Activated T-cell treated with anti-CD3 and anti-CD28 coated beads for 1 hour (primary cell): ENCODE results near the gene CDHR3.
"Not testable (repeated sequence)": the region's sequence is repeated elsewhere in the genome, so short reads cannot be mapped to it uniquely, and the experiment has no call there.

Experiments used
- DNase-seq: peaks from one replicate; pipeline ENCODE4 v3.0.0-alpha.2; 2020; ENCODE audit warnings: low read depth

CDHR3 gene

DNA sequence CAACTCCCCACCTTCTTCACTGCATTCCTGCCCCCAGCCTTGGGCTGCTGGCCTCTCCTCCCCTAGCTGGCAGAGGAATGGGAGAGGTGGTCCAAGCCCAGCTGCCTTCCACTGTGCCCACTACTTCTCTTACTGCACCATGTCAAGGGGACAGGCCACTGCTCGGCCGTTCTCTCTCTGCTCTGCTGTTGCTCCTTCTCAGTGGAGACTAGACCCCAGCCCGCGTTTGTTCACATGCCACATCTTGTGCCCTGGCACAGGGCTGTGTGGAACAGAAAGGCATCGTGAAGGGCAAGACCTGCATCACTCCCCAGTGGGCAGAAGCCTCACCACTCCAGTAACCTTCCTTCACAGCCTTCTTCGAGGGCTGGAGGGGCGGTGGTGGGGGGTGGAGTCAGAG lies 711 bp upstream of the CDHR3 start:
- no peak for DNase-seq

DNA sequence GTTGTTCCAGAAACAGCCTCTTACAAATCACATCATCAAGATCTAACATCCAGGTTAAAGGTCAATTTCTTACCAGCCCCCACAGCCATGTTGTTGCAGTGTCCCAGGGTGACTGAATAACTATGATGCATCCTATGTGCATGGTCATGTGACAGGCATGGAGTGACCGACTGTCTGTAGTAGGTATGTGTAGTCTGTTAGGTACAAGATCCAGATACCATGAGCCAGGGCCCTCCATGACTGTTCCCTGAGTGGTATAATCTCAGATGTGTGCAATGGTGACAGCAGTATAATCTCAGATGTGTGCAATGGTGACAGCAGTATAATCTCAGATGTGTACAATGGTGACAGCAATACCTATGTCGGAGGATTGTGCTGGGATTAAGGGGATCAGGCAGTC lies 8.8 kb downstream of the CDHR3 start:
- no peak for DNase-seq

DNA sequence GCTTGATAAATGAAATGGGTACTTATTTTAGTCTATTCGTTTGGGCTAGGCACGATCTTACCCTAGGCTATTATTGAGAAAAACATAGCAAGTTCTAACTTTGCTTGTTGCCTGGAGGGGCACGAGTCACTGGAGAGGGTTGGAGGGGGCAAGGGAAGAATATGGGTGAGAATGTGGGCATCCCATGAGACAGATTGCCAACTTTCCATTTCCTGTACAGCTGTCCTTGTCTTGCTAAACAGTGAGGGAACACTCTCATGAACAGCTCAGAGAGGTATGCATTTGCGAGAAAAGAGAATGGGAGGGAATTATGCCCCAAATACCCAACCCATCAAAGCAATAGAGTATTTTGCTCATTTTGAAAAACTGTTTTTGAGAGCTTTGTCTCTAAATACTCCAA lies 9.2 kb downstream of the CDHR3 start:
- DNase-seq = no peak

DNA sequence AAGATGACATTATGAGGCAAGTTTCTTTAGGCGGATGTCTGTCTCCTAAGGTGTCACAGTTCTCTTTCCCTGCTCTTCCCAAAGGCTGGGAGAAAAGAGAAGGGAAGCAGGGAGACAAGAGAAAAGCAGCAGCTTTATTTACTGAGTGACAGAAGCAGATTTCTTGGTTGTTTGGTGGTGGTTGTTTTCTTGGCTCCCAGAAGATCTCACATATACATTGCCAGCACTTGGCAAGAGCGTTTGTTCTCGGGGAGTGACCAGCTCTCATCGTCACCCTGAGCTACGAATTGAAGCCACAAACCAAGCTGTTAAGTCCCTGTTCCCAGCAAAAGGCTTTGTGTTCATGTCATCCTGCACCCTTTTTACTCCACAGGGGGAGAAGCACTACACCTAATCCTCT lies 11.4 kb downstream of the CDHR3 start:
- DNase-seq = no peak

DNA sequence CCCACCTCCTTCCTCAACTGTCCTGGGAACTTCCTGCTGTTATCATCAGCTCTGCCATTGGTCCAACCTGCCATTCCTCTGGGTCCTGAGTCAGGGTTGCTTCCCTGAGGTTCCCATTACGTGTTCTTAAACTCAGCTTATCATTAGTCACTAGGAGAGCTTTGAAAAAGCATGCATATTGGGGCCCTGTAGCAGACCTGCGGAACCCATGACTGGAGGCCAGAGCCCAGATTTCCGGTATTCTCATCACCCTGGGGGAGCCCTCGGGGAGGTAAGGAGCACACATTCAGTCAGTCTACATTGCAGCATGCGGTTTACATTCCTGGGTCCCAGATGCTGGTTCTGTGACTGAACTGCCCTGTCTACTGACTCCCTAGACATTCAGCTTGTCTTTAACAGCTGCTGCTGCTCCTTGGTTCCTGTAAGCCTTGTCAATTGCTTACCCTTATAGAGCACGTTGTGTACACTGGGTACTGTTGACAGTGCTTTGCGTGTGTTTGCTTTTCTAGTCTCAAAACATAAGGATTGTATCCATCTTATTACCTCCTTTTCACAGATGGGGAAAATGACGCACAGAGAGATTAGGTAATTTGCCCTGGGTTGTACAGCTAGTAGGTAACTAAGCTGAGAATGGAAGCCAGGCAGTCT lies 12.8 kb downstream of the CDHR3 start:
- no peak for DNase-seq

DNA sequence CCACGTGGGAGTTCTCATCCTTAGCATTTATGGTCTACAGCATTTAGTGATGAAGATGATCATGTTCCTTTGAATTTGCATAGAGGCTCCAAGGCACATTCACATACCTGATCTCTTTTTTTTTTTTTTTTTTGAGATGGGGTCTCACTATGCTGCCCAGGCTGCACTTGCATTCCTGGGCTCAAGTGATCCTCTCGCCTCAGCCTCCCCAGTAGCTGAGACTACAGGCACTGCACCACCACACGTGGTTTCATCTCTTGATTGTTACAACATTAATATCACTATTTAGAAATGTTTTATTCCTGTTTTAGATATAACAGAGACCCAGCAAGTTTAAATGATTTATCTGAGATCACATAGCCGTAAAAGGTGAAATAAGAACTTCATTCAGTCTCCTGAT lies 13.8 kb downstream of the CDHR3 start:
- DNase-seq = no peak

DNA sequence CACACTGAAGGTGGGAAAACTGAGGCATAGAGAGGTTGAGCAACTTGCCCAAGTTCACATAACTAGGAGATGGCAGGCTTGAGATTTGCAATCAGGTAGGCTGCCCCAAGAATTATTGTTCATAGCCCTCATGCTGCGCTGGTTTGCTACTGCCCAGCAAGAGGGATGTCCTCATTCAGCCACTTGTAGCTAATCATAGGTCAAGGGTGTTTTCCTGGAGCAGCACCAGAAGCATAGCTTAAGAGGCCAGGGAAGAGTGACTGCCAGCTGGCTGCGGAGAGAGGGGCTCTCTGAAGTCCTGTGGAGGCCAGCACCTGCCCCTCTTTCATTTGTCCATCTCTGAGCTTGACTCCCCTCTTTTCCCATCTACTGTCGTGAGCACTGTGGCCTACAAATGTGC lies 15.0 kb downstream of the CDHR3 start:
- DNase-seq = no peak

DNA sequence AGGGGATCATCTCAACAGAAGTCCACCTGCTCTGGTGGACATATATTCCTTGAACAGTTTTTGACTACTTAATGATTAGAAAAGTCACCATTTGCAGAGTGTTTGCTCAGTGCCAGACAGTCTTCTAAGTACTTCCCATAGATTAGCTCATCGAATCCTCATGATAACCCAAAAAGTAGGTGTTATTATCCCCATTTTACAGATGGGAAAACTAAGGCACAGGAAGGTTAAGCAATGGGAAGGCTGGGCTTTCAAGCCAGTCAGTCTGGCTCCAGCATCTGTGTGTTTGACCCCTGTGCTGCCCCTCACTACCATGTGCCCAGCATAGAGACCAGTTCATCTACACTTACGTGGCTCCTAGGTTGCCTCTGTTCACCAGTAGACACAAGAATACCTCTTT lies 15.9 kb downstream of the CDHR3 start:
- DNase-seq = no peak

DNA sequence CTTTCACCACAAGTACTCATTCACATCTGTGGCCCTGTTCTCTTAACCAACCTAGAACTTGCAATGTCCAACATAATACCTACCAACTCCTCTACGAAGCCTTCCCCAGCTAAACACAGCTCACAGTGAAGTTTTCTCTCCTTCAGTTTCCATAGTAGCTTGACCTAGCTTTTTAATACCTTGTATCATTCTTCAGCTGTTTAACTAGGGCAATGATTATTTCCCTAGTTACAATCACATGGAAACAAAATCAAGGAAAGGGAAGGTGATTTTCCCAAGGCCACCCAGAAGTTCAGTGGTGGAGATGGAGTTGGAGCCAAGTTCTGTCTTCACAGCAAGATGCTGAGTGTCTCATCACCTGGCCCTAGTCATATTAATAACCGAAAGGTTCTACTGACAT lies 16.3 kb downstream of the CDHR3 start:
- no peak for DNase-seq

DNA sequence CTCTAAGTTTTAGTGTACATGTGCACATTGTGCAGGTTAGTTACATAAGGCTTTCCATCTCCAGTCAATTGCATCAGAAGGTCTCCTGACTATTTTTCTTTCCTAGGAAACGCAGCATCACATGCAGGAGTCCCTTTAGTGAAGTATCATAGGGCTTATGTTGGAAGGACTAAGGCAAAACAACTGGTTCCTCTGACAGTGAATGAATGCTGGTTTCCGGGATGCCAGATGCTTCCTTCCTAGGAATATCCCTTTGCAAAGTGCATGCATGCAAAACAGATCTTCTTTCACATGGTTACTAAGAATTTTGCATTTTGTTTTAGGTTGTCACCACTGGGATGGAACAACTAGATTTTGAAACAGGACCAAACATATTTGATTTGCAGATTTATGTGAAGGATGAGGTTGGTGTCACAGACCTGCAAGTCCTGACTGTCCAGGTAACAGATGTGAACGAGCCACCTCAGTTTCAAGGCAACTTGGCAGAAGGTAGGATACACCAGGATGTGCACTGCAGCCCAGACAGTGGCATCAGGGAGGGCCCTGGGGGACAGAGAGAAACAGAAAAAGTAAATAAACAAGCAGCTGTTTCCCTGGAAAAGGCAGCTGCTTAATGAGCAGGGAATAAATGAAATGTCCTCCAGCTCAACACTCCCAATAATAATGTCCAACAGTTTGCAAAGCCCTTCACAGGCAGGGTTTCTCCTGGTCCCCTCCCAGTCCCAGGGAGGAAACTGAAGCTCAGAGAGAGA lies 17.8 kb downstream of the CDHR3 start:
- DNase-seq = no peak

DNA sequence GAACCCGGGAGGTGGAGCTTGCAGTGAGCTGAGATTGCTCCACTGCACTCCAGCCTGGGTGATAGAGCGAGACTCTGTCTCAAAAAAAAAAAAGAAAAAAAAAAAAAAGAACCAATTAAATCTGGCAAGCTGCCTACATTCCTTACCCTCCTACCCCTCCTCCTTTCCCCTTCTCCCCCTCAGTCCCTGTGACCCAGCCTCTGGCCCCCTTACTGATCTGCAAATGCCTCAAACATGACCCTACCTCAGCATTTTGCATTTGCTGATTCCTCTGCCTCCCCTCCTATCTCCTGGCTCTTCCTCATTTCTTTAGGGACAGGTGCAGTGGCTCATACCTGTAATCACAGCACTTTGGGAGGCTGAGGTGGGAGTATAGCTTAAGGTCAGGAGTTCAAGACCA lies 19.3 kb downstream of the CDHR3 start:
- DNase-seq = no peak

DNA sequence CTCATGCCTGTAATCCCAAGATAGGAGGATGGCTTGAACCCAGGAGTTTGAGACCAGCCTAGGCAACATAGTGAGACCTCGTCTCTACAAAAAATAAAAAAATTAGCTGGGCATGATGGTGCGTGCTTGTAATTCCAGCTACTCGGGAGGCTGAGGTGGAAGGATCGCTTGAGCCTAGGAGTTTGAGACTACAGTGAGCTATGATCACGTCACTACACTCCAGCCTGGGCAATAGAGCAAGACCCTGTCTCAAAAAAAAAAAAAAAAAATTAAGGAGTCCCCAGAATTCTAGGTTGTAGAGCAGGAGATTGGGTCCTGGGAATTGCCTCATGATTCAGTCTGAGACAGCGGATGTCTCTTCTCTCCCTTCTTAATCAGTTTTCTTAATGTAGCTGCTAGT lies 21.7 kb downstream of the CDHR3 start:
- not testable (repeated sequence) for DNase-seq

DNA sequence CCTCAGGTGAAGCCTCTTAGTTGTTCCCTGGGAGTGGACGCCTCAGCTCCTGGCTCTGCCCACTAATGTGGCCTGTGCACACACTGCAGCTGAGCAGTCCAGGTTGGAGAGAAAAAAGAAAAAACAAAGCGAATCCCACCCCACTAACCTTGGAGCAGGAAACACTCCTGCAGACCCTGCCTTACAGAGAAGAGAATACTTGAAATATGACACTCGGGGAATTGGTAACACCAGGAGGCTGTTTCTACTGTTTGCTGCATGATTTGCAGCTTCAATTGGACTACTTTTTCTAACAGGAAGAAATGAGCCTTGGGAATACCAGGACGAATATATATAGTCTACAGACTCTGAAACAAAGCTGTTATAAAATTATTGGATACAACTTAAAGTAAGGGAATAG lies 22.2 kb downstream of the CDHR3 start:
- no peak for DNase-seq

DNA sequence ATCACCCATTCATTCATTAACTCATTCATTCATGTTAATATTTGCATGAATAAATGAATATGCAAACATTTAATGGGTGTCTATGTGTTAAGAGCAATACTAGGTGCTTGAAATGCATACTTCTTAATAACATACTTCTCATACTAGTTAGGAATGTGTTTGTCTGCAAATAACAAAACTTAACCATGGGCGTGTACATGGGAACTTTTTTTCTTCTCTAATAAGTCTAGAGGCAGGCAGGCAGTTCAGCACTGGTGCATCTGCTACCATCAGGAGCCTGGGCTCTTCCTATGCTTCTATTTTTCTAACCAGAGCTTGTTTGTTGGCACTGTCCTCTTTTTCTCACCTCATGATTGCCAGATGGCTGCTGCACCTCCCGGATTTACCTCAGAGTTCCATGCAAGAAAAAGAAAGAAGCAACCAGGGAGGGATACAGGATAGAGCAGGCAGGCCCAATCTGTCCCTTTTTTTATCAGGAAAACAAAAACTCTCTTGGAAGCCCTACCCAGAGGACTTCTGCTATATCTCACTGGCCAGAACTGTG lies 22.7 kb downstream of the CDHR3 start:
- no peak for DNase-seq

DNA sequence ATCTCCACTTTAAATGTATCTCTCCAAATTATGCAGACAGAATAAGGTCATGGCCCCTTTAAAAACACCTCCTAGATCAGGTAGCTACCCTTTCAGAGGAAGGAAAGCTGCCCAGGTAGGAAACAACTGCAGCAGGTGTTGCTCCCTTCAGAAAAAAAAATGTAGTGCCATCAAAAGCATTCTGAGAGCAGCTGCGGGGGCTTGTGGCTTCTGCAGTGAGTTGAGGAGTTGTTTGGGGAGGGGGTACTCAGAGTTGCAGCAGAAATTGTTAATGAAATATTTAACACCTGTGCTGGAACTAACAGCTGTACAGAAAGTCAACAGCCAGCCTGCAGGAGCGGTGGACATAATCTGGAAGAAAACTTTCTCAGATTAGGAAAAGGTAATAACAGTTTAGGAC lies 24.0 kb downstream of the CDHR3 start:
- no peak for DNase-seq

DNA sequence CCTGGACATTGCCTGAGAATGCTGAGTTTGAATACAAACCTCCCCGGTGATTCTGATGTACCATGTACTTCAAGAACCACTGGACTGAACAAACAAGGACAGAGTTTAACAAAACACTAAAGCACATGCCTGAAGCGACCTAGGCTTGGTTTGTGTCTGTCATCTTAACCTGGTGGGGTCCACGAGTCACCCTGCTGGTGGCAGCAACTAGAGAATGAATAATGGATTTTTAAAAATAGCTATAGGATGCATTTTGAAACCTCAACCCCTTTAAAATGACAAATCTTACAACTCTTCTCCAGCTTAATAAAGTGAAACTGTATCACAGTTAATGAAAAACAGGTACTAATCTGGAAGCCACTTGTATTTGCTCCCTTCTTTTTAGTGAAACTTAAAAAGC lies 25.2 kb downstream of the CDHR3 start:
- no peak for DNase-seq

DNA sequence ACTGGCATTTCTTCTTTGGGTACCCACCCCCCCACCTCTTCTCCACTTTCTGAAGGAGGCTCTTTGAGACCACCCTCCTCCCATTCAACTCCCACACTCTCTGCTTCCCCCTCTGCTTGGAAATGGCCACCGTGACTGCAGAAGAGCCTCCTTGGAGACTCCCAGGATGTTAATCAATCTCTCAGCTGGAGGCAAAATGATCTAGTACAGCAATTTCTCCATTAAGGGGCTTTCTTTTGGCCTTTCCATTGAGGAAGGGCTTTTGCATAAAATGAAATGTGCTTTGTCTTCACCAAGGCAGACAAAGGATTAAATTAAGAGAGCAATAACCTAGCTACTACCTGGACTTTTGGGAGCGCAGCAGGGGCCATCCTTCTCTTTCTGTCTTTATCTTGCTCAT lies 26.1 kb downstream of the CDHR3 start:
- no peak for DNase-seq

DNA sequence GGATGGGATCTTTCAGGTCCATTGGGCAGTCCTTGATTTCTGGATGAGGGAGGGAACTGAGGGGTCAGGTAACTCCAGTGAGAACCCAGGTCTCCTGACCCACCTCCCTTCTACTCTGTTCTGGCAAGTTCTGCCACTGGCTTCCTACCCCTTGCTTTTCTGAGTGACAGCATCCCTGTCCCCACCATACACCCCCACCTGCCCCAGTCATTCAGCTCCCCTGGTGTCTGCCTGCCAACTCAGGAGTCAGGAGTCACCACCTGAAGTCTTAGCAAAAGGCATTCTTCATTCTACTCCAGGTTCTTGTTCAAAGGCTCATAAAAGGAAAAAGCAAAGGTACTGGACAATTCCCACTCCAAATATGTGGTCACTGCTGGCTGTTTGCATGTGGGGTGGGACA lies 26.6 kb downstream of the CDHR3 start:
- no peak for DNase-seq

DNA sequence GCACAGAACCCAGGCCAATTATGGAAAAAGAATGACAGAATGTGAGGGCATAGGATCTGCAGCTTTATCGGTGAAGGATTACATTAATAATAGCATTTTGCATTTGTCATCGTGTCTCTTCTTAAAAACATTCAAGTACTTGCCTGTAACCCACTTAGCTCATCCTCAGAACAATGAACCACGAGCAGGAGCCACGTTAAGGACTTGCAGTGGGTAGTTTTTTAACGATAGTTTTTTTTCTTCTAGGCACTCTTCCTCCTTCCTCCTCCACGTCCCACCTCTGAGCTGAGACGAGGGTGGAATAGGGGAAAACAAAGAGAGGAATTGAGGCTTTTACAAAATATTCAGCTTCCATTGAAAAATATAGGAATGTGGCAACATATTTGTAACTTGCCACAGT lies 27.1 kb downstream of the CDHR3 start:
- no peak for DNase-seq

DNA sequence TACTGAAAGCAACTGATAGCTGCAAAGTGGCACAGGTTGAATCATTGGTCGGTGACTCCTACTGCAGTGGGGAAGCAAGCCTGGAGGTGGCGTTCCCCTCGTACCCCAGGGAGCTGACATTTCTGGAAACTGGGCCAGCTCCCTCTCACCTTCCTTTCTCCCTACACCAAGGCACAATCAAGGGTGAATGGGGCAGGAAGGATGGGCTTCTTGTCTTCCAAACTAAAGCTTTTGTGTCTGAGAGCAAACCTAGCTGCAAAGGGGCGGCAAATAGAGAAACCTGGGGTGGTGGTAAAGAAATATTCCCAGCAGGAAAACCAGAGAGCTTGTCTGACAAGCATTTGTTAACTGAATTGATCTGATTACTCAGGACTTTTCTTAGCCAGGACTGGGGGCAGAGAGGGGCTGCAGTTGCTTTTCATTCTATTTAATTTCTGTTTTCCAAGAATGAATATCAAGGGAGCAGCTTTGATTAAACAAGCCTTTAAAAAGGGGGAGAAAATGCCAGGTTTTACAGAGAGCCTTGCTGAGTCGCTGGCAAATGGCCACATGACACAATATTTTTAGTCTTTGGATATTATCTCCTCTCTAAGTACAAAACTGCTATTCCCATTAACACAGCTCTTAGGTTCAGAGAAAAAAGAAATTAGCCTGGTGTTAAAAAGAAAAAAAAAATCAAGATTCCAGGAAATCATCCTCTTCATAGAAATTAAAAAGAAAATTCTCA lies 27.8 kb downstream of the CDHR3 start:
- no peak for DNase-seq

DNA sequence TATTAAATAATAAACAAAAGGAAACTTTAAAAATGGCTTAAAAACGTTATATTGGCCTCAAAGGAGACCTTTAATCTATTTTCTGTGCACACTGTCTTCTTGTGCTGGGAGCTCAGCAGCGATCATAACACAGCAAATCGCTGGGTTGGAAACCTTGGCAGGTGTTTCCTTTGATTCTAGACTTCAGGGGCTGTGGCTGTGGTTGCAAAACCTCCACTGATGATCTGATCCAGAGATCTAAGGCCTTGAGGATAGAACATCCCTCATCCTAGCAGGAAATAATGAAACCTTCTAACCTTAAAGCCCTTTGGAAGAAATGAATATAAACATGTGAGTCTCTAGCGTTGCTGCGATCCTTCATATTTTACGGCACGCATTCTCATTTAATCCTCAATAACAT lies 29.8 kb downstream of the CDHR3 start:
- no peak for DNase-seq

DNA sequence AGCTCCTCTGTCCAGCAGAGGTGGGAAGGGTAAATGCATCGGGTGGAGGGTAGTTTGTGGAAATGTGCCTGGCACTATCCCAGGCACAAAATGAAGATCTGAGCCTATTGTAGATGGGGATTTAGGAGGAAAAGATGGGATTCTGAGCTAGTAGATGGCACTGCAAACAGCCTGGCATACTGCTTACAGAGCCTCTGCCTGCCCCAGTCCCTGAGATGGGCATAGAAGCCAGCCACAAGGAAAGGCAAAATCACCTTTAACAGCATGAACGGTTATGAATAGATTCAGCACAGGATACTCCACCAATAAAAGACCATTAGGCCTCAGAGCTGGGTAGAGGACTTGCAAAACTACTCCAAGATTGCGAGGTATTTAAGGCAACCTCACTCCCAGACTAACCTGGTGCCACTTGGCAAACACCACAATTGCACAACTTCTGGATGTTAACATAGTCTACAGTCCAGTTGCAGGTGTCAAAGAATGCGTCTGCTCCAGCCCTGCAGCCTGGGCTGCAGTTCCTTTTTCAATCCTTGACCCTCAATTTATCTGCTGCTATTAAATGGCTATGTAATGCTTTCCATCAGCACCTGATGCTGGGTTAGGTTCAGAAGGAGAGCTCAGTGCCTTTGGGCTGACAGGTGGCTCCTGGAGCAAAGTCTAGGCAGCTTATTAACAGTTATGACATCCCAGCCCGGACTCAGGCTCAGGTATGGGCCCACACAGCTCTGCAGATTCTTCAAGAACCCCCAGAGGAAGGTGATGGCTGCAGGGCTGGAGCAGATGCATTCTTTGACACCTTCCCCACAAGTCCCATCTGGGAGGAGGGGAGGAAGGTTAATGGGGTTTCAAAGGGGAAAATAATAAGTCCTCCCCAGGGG lies 34.0 kb downstream of the CDHR3 start:
- DNase-seq = no peak
